GM23338 (cell line): ENCODE measurements around the gene PPIC. TPM values are rescaled to one million over a fixed set of nuclear protein-coding genes. Genes with fewer than 3 reads are reported as not detected.
A peak's percentile ranks its signal among the peaks of the same experiment; 100 is the strongest.

Source experiments
- ATAC-seq: fragments of 200-7000 bp; cut with Tn5 transposase; 3 replicates; pipeline ENCODE4 v1.9.1; 2020
- DNase-seq: peaks from one replicate; pipeline ENCODE4 v3.0.0-alpha.2; 2015; ENCODE audit warnings: low spot score
- H2AFZ ChIP-seq: fragments of 200-600 bp; sonication (generic); 2 replicates; pipeline ENCODE4 v1.8.0; 2016; ENCODE audit warnings: antibody characterized with exemption, mild to moderate bottlenecking, moderate library complexity
- H3F3A ChIP-seq: fragments of 200-600 bp; sonication (generic); replicated peaks from 2 replicates; pipeline ENCODE4 v1.8.0; 2017; ENCODE audit warnings: antibody characterized with exemption, mixed run types, low read depth
- H3K27ac ChIP-seq: fragments of 200-600 bp; sonication (generic); 2 replicates; pipeline ENCODE4 v1.6.1; 2016; ENCODE audit warnings: low read depth
- H3K27me3 ChIP-seq: fragments of 200-600 bp; sonication (generic); 2 replicates; pipeline ENCODE4 v1.8.0; 2016; ENCODE audit warnings: mild to moderate bottlenecking, mixed run types, moderate library complexity; ENCODE audit not compliant: insufficient read depth
- H3K36me3 ChIP-seq: fragments of 200-600 bp; sonication (generic); 2 replicates; pipeline ENCODE4 v1.8.0; 2016; ENCODE audit warnings: mild to moderate bottlenecking; ENCODE audit not compliant: insufficient read depth
- H3K4me1 ChIP-seq: fragments of 200-600 bp; sonication (generic); 2 replicates; pipeline ENCODE4 v1.8.0; 2016; ENCODE audit warnings: mild to moderate bottlenecking, moderate library complexity; ENCODE audit not compliant: insufficient read depth
- H3K4me2 ChIP-seq: fragments of 200-600 bp; sonication (generic); 2 replicates; pipeline ENCODE4 v1.7.1; 2017; ENCODE audit warnings: mixed run types
- H3K4me3 ChIP-seq: fragments of 200-600 bp; sonication (generic); 2 replicates; pipeline ENCODE4 v1.6.1; 2016; ENCODE audit warnings: mixed run types
- H3K79me2 ChIP-seq: fragments of 200-600 bp; sonication (generic); replicated peaks from 2 replicates; pipeline ENCODE4 v1.8.0; 2017; ENCODE audit warnings: mild to moderate bottlenecking; ENCODE audit not compliant: insufficient read depth
- H3K9me2 ChIP-seq: fragments of 200-600 bp; sonication (generic); 2 replicates; pipeline ENCODE4 v1.8.0; 2017; ENCODE audit not compliant: insufficient read depth
- H4K20me1 ChIP-seq: fragments of 200-600 bp; sonication (generic); replicated peaks from 2 replicates; pipeline ENCODE4 v1.8.0; 2017; ENCODE audit warnings: mild to moderate bottlenecking; ENCODE audit not compliant: insufficient read depth
- H3K27ac Mint-ChIP-seq: 2 replicates; pipeline ENCODE4 v1.8.0; 2020; ENCODE audit warnings: inconsistent platforms, mild to moderate bottlenecking, moderate library complexity, mixed read lengths
- H3K27me3 Mint-ChIP-seq: 3 replicates; pipeline ENCODE4 v1.8.0; 2022; ENCODE audit warnings: low read depth, mild to moderate bottlenecking, moderate library complexity, mixed read lengths, inconsistent platforms; ENCODE audit not compliant: insufficient read depth, poor library complexity
- H3K36me3 Mint-ChIP-seq: 3 replicates; pipeline ENCODE4 v1.8.0; 2021; ENCODE audit warnings: low read depth, mild to moderate bottlenecking, inconsistent platforms, moderate library complexity, mixed read lengths
- H3K4me1 Mint-ChIP-seq: 3 replicates; pipeline ENCODE4 v1.8.0; 2020; ENCODE audit warnings: mild to moderate bottlenecking, inconsistent platforms, mixed read lengths
- H3K4me3 Mint-ChIP-seq: 3 replicates; pipeline ENCODE4 v1.8.0; 2021; ENCODE audit warnings: moderate library complexity, mild to moderate bottlenecking, inconsistent platforms, mixed read lengths
- H3K9me3 Mint-ChIP-seq: 3 replicates; pipeline ENCODE4 v1.8.0; 2020; ENCODE audit warnings: moderate library complexity, mild to moderate bottlenecking, inconsistent platforms, mixed read lengths
- NANOG ChIP-seq: IDR thresholded peaks from 2 replicates; pipeline ENCODE4 v1.6.1; 2016; ENCODE audit warnings: antibody characterized with exemption, borderline replicate concordance
- ZNF114 ChIP-seq: fragments of 250-450 bp; sonication (Bioruptor Pico); IDR thresholded peaks from 2 replicates; pipeline ENCODE4 v1.5.0; 2020; ENCODE audit warnings: mild to moderate bottlenecking, moderate library complexity
- ZNF331 ChIP-seq: fragments of 250-450 bp; sonication (Bioruptor Pico); IDR thresholded peaks from 2 replicates; pipeline ENCODE4 v1.5.0; 2020; ENCODE audit warnings: low read depth, mild to moderate bottlenecking, moderate library complexity
- ZNF462 ChIP-seq: fragments of 250-450 bp; sonication (Bioruptor Pico); IDR thresholded peaks from 2 replicates; pipeline ENCODE4 v1.5.0; 2020; ENCODE audit warnings: mild to moderate bottlenecking, moderate library complexity
- polyA plus RNA-seq: library from polyadenylated mRNA; unstranded; fragments of >200 nt; fragmentation: Nextera tagmentation; extraction: Ambion mirVana; gene quantifications from 2 replicates; pipeline ENCODE4 v1.2.1, GENCODE V29; 2016
- total RNA-seq: library from RNA; depleted of rRNA; stranded (reverse); fragments of >200 nt; shearing (Covaris generic); gene quantifications from 2 replicates; pipeline ENCODE4 v1.2.3, GENCODE V29; 2014
- TF ChIP-seq, protein P1 (sequence below): IDR thresholded peaks from one replicate; pipeline ENCODE4 v1.6.1; 2018; ENCODE audit warnings: antibody characterized with exemption; ENCODE audit not compliant: unreplicated experiment
- TF ChIP-seq, protein P2 (sequence below), 2 experiments: fragments of 200-600 bp in 1 of 2; sonication (generic) in 1 of 2; conservative IDR thresholded peaks; 2 replicates each; pipeline versions ENCODE4 v1.5.1 to v1.6.1; 2016 to 2017; ENCODE audit warnings: antibody characterized with exemption in 2 of 2, low read depth in 2 of 2, mild to moderate bottlenecking in 2 of 2, moderate library complexity in 1 of 2
- TF ChIP-seq, protein P3 (sequence below): IDR thresholded peaks from 2 replicates; pipeline ENCODE4 v1.6.1; 2016; ENCODE audit warnings: antibody characterized with exemption

The PPIC gene
- total and polyA plus RNA-seq, 2 experiments from 2014 or later: 13.9 to 21.0 TPM

DNA sequence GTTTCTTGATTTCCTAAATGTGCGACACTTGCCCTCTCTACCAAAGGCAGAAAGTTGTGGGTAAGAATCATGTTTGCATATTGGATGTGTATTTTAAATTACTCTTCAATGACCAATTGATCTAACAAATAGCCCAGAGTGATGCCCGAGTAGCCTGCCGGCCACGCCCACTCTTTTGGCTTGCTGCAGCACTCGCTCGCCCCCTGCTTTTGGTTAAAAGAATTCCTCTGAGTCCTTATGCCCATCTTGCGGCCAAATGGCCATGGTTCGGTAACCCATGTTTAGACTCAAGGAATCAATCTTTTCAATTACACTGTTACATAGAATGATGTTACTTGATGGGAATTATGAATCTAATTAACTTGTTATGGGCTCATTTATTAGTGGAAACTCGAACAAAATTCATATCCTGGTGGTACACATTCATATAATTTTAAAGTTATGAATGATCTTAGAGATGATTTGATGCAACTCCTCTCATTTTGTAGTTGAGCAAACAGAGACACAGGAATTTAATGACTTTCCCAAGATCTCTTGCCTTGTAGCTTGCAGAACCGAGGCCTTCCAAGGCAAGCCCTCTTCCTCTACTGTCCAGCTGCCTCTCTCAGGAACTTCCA, 36.5 kb downstream of the PPIC start:
- H3K4me3 Mint-ChIP-seq: no peak overlapping the region
- peak; percentile 88 for ATAC-seq
- no peaks in the 10 kb centered on the region for H3K36me3 Mint-ChIP-seq
- H3K36me3 ChIP-seq: no peaks in the 10 kb centered on the region
- H3K9me2 ChIP-seq: no peaks in the 10 kb centered on the region
- peaks cover 26% of the 10 kb centered on the region for H3K4me1 Mint-ChIP-seq
- no peaks in the 10 kb centered on the region for H3K27me3 ChIP-seq
- H3K9me3 Mint-ChIP-seq: no peaks in the 10 kb centered on the region
- H3K4me3 ChIP-seq: no peak overlapping the region
- H2AFZ ChIP-seq: no peak overlapping the region
- no peak overlapping the region for H3K27ac Mint-ChIP-seq
- TF ChIP-seq ZNF331 (CRISPR knock-in tag) (no peak), ZNF462 (CRISPR knock-in tag) (no peak), ZNF114 (CRISPR knock-in tag) (no peak), NANOG (no peak)
- TF ChIP-seq, protein P1, sequence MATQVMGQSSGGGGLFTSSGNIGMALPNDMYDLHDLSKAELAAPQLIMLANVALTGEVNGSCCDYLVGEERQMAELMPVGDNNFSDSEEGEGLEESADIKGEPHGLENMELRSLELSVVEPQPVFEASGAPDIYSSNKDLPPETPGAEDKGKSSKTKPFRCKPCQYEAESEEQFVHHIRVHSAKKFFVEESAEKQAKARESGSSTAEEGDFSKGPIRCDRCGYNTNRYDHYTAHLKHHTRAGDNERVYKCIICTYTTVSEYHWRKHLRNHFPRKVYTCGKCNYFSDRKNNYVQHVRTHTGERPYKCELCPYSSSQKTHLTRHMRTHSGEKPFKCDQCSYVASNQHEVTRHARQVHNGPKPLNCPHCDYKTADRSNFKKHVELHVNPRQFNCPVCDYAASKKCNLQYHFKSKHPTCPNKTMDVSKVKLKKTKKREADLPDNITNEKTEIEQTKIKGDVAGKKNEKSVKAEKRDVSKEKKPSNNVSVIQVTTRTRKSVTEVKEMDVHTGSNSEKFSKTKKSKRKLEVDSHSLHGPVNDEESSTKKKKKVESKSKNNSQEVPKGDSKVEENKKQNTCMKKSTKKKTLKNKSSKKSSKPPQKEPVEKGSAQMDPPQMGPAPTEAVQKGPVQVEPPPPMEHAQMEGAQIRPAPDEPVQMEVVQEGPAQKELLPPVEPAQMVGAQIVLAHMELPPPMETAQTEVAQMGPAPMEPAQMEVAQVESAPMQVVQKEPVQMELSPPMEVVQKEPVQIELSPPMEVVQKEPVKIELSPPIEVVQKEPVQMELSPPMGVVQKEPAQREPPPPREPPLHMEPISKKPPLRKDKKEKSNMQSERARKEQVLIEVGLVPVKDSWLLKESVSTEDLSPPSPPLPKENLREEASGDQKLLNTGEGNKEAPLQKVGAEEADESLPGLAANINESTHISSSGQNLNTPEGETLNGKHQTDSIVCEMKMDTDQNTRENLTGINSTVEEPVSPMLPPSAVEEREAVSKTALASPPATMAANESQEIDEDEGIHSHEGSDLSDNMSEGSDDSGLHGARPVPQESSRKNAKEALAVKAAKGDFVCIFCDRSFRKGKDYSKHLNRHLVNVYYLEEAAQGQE: no peak
- TF ChIP-seq, protein P2, sequence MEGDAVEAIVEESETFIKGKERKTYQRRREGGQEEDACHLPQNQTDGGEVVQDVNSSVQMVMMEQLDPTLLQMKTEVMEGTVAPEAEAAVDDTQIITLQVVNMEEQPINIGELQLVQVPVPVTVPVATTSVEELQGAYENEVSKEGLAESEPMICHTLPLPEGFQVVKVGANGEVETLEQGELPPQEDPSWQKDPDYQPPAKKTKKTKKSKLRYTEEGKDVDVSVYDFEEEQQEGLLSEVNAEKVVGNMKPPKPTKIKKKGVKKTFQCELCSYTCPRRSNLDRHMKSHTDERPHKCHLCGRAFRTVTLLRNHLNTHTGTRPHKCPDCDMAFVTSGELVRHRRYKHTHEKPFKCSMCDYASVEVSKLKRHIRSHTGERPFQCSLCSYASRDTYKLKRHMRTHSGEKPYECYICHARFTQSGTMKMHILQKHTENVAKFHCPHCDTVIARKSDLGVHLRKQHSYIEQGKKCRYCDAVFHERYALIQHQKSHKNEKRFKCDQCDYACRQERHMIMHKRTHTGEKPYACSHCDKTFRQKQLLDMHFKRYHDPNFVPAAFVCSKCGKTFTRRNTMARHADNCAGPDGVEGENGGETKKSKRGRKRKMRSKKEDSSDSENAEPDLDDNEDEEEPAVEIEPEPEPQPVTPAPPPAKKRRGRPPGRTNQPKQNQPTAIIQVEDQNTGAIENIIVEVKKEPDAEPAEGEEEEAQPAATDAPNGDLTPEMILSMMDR (conservative IDR thresholded peaks at IDR 0.05; ENCODE audit: low read depth in 2 of 2): peak; percentile 86 to 90
- TF ChIP-seq, protein P3, sequence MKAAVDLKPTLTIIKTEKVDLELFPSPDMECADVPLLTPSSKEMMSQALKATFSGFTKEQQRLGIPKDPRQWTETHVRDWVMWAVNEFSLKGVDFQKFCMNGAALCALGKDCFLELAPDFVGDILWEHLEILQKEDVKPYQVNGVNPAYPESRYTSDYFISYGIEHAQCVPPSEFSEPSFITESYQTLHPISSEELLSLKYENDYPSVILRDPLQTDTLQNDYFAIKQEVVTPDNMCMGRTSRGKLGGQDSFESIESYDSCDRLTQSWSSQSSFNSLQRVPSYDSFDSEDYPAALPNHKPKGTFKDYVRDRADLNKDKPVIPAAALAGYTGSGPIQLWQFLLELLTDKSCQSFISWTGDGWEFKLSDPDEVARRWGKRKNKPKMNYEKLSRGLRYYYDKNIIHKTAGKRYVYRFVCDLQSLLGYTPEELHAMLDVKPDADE: no peak
- no peaks in the 10 kb centered on the region for H3K79me2 ChIP-seq
- H3K4me2 ChIP-seq: no peak overlapping the region
- peak; percentile 93 for DNase-seq
- H3K27me3 Mint-ChIP-seq: no peaks in the 10 kb centered on the region
- peaks cover 28% of the 10 kb centered on the region for H3K4me1 ChIP-seq
- no peaks in the 10 kb centered on the region for H3F3A ChIP-seq
- H4K20me1 ChIP-seq: no peaks in the 10 kb centered on the region
- H3K27ac ChIP-seq: no peak overlapping the region
